Type B pancreatic cell (in vitro differentiated cells): ENCODE data around the gene OR6C65. TPM values are rescaled to one million over a fixed set of nuclear protein-coding genes. Genes with fewer than 3 reads are reported as not detected.
"Not testable (repeated sequence)": the region's sequence is repeated elsewhere in the genome, so short reads cannot be mapped to it uniquely, and the experiment has no call there.

Experiments used
- DNase-seq: peaks from one replicate; pipeline ENCODE4 v3.0.0; 2021; ENCODE audit warnings: mixed read lengths; ENCODE audit not compliant: unreplicated experiment; ENCODE audit errors: extremely low spot score
- H3K27ac Mint-ChIP-seq: 2 replicates; pipeline ENCODE4 v1.8.0; 2021; ENCODE audit warnings: mild to moderate bottlenecking, mixed read lengths
- H3K27me3 Mint-ChIP-seq: 2 replicates; pipeline ENCODE4 v1.8.0; 2021; ENCODE audit warnings: mixed read lengths
- H3K36me3 Mint-ChIP-seq: 2 replicates; pipeline ENCODE4 v1.8.0; 2021; ENCODE audit warnings: mixed read lengths
- H3K4me1 Mint-ChIP-seq: one replicate; pipeline ENCODE4 v1.8.0; 2021; ENCODE audit warnings: mixed read lengths; ENCODE audit not compliant: unreplicated experiment
- H3K4me3 Mint-ChIP-seq: 2 replicates; pipeline ENCODE4 v1.8.0; 2021; ENCODE audit warnings: mild to moderate bottlenecking, mixed read lengths
- H3K9me3 Mint-ChIP-seq: 2 replicates; pipeline ENCODE4 v1.8.0; 2021; ENCODE audit warnings: mixed read lengths
- total RNA-seq: library from RNA; stranded (reverse); gene quantifications from 2 replicates; pipeline ENCODE4 v1.2.1, GENCODE V29; 2021; ENCODE audit warnings: low replicate concordance
- TF ChIP-seq, protein P1 (sequence below): fragments of 200-600 bp; sonication (generic); conservative IDR thresholded peaks from 2 replicates; pipeline ENCODE4 v1.5.0; 2021; ENCODE audit warnings: antibody characterized with exemption, mild to moderate bottlenecking

The OR6C65 gene
- total RNA-seq, 1 donor from 2014 or later, result not detected

- H3K9me3 Mint-ChIP-seq, result no peaks in the 10 kb centered on the region
- H3K27ac Mint-ChIP-seq, result no peak overlapping the region
- no peaks in the 10 kb centered on the region for H3K4me1 Mint-ChIP-seq
- DNase-seq, result no peak
- no peaks in the 10 kb centered on the region for H3K36me3 Mint-ChIP-seq
- TF ChIP-seq, protein P1, sequence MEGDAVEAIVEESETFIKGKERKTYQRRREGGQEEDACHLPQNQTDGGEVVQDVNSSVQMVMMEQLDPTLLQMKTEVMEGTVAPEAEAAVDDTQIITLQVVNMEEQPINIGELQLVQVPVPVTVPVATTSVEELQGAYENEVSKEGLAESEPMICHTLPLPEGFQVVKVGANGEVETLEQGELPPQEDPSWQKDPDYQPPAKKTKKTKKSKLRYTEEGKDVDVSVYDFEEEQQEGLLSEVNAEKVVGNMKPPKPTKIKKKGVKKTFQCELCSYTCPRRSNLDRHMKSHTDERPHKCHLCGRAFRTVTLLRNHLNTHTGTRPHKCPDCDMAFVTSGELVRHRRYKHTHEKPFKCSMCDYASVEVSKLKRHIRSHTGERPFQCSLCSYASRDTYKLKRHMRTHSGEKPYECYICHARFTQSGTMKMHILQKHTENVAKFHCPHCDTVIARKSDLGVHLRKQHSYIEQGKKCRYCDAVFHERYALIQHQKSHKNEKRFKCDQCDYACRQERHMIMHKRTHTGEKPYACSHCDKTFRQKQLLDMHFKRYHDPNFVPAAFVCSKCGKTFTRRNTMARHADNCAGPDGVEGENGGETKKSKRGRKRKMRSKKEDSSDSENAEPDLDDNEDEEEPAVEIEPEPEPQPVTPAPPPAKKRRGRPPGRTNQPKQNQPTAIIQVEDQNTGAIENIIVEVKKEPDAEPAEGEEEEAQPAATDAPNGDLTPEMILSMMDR, result no peak
- no peaks in the 10 kb centered on the region for H3K27me3 Mint-ChIP-seq
- H3K4me3 Mint-ChIP-seq, result no peak overlapping the region
Measured at GRCh38 chr12:55392032-55392795, 8.1 kb upstream of the OR6C65 start.

- Mint-ChIP-seq H3K9me3 (no peaks in the 10 kb centered on the region), H3K27me3 (peaks cover 7% of the 10 kb centered on the region), H3K4me1 (no peaks in the 10 kb centered on the region), H3K4me3 (no peak overlapping the region), H3K36me3 (no peaks in the 10 kb centered on the region), H3K27ac (no peak overlapping the region)
- TF ChIP-seq, protein P1, result no peak
- DNase-seq, result no peak
Measured at GRCh38 chr12:55396326-55396725, 4.0 kb upstream of the OR6C65 start.

DNA sequence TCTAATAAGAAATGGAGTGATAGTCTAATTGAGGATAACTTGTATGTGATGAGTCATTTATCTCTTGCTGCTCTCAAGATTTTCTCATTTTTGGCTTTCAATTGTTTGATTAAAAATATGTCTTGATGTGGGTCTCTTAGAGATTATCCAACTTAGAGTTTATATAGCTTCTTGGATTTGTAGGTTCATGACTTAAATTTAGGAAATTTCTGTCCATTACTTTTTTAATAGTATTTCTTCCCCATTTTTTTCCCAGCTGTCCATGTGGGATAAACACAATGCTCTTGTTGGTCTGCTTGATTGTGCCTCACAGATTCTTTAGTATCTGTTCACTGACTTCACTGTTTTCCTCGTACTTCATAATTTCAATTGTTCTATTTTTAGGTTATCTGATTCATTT lies 7.5 kb downstream of the OR6C65 start:
- Mint-ChIP-seq H3K27ac (no peak overlapping the region), H3K4me1 (no peaks in the 10 kb centered on the region), H3K36me3 (no peaks in the 10 kb centered on the region), H3K4me3 (no peak overlapping the region), H3K27me3 (no peaks in the 10 kb centered on the region), H3K9me3 (no peaks in the 10 kb centered on the region)
- no peak for DNase-seq
- TF ChIP-seq, protein P1, result no peak

- not testable (repeated sequence) for DNase-seq, H3K36me3 Mint-ChIP-seq, H3K9me3 Mint-ChIP-seq, H3K4me3 Mint-ChIP-seq, H3K4me1 Mint-ChIP-seq, H3K27me3 Mint-ChIP-seq, H3K27ac Mint-ChIP-seq
Measured at GRCh38 chr12:55409133-55409532, 8.8 kb downstream of the OR6C65 start.

- not testable (repeated sequence) for H3K27ac Mint-ChIP-seq, H3K4me1 Mint-ChIP-seq, H3K27me3 Mint-ChIP-seq, H3K36me3 Mint-ChIP-seq, H3K9me3 Mint-ChIP-seq, DNase-seq, H3K4me3 Mint-ChIP-seq
Measured at GRCh38 chr12:55412138-55412537, 11.8 kb downstream of the OR6C65 start.

DNA sequence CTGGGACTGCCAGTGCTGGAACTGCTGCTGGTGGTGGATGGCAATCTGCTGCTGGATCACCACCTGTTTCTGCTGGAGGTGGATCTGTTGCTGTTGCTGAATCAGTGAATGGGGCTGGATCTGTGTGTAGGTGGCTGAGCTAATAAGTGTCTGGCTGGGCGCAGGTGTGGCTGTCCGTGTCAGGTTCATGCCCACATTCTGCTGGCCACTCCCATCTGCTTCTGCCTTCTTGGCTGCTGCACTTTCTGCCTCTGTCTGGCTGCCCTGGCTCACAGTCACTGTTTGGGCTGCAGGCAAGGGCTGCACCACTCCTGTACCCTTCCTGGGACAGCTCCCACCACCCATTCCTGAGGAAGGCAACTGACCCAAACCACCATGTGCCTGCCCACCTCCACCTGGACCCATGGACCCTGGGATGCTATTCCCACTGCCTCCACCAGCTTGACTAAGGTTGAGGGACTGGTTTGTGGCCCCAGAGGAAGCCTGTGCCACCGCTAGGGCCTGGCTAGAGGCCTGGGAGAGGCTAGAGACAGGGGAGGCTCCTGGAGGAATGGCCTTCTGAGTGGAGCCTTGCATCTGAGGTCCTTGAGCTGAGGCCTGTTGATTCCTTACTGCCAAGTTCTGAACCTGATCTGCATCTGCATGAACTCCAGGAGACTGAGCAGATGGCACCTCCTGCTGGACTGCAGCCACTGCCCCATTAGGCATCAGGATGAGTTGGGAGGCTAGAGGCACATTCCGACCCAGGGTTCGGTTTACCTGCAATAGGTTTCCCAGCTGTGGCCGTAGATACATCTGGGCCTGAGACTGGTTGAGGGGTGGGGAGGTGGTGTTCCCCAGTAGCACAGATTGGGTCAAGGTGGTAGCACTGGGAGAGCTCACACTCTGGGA lies 13.4 kb downstream of the OR6C65 start:
- H3K36me3 Mint-ChIP-seq, H3K4me3 Mint-ChIP-seq: not testable (repeated sequence)

GRCh38 chr12:55414396-55414823 lies 14.1 kb downstream of the OR6C65 start:
- H3K27me3 Mint-ChIP-seq, DNase-seq, H3K27ac Mint-ChIP-seq, H3K36me3 Mint-ChIP-seq, H3K4me1 Mint-ChIP-seq: not testable (repeated sequence)
- Mint-ChIP-seq H3K4me3 (peak overlapping the region; percentile 72), H3K9me3 (peaks cover 19% of the 10 kb centered on the region)

More for the DNA sequence above, 13.4 kb downstream of the OR6C65 start:
- not testable (repeated sequence) for H3K4me1 Mint-ChIP-seq, H3K27me3 Mint-ChIP-seq, H3K27ac Mint-ChIP-seq, DNase-seq
- H3K9me3 Mint-ChIP-seq, result peaks cover 14% of the 10 kb centered on the region

GRCh38 chr12:55414889-55415288 lies 14.6 kb downstream of the OR6C65 start:
- H3K4me1 Mint-ChIP-seq, DNase-seq, H3K27me3 Mint-ChIP-seq, H3K36me3 Mint-ChIP-seq: not testable (repeated sequence)
- Mint-ChIP-seq H3K27ac (peak overlapping the region; percentile 48), H3K4me3 (peak overlapping the region; percentile 86), H3K9me3 (peaks cover 19% of the 10 kb centered on the region)
